GM04503 (cell line): Measurements from ENCODE around the gene FRMD4A.

Experiments used
- DNase-seq: peaks from one replicate; pipeline ENCODE4 v3.0.0-alpha.2; 2012; ENCODE audit warnings: low read depth

FRMD4A gene

GRCh38 chr10:14340051-14340744 is 9.5 kb upstream of the FRMD4A start:
- no peak for DNase-seq

- DNase-seq = no peak
These were observed 6.0 kb upstream of the FRMD4A start for GRCh38 chr10:14336736-14337135.

- no peak for DNase-seq
These were observed 4.0 kb upstream of the FRMD4A start for GRCh38 chr10:14334771-14335170.

- DNase-seq = no peak
These were observed 2.9 kb upstream of the FRMD4A start for GRCh38 chr10:14333606-14334005.

- no peak for DNase-seq
These were observed 2.2 kb upstream of the FRMD4A start for GRCh38 chr10:14332903-14333302.

- no peak for DNase-seq
These were observed 964 bp downstream of the FRMD4A start for GRCh38 chr10:14329746-14330173.

- DNase-seq = no peak
These were observed 1.6 kb downstream of the FRMD4A start for GRCh38 chr10:14328881-14329672.

- no peak for DNase-seq
These were observed 3.2 kb downstream of the FRMD4A start for GRCh38 chr10:14327527-14327926.

- no peak for DNase-seq
These were observed 4.1 kb downstream of the FRMD4A start for GRCh38 chr10:14326581-14326980.

- DNase-seq = no peak
These were observed 5.3 kb downstream of the FRMD4A start for GRCh38 chr10:14325325-14325955.

GRCh38 chr10:14322526-14323188 is 8.1 kb downstream of the FRMD4A start:
- DNase-seq = no peak

- no peak for DNase-seq
These were observed 12.7 kb downstream of the FRMD4A start for GRCh38 chr10:14318007-14318406.

- DNase-seq = no peak
These were observed 18.7 kb downstream of the FRMD4A start for GRCh38 chr10:14312014-14312413.

- DNase-seq = no peak
These were observed 19.3 kb downstream of the FRMD4A start for GRCh38 chr10:14311206-14311957.

GRCh38 chr10:14309593-14309992 is 21.1 kb downstream of the FRMD4A start:
- no peak for DNase-seq

GRCh38 chr10:14306190-14306589 is 24.5 kb downstream of the FRMD4A start:
- no peak for DNase-seq

- DNase-seq = no peak
These were observed 26.7 kb downstream of the FRMD4A start for GRCh38 chr10:14304046-14304445.

GRCh38 chr10:14302035-14302434 is 28.7 kb downstream of the FRMD4A start:
- DNase-seq = peak; percentile 2

GRCh38 chr10:14299556-14299955 is 31.2 kb downstream of the FRMD4A start:
- no peak for DNase-seq

GRCh38 chr10:14296065-14296709 is 34.5 kb downstream of the FRMD4A start:
- DNase-seq = no peak

- no peak for DNase-seq
These were observed 36.2 kb downstream of the FRMD4A start for GRCh38 chr10:14294347-14295059.
